Natural killer cell (primary cell): ENCODE data around the gene DERL2. TPM values are rescaled to one million over a fixed set of nuclear protein-coding genes. Genes with fewer than 3 reads are reported as not detected.

Experiments used
- ATAC-seq, 3 donors: fragments of 150-1000 bp in 2 of 3; fragments of 200-7000 bp in 1 of 3; cut with Tn5 transposase; 1 replicate in 1 of 3; 2 replicates in 2 of 3; pipeline ENCODE4 v1.10.0; 2021; ENCODE audit warnings: mild to moderate bottlenecking in 2 of 3, moderate library complexity in 2 of 3
- DNase-seq, 2 donors: peaks; one replicate each; pipeline versions ENCODE4 v3.0.0 to v3.0.0-alpha.2; 2013 to 2021; ENCODE audit warnings: mixed read lengths in 1 of 2
- H3K27ac ChIP-seq: one replicate; pipeline ENCODE4 v1.5.1; 2013; ENCODE audit warnings: mild to moderate bottlenecking, low read length
- H3K27me3 ChIP-seq: one replicate; pipeline ENCODE4 v1.6.1; 2013; ENCODE audit warnings: low read length; ENCODE audit not compliant: control insufficient read depth, insufficient read depth
- H3K36me3 ChIP-seq: one replicate; pipeline ENCODE4 v1.6.1; 2013; ENCODE audit warnings: low read length; ENCODE audit not compliant: control insufficient read depth, insufficient read depth
- H3K4me1 ChIP-seq: one replicate; pipeline ENCODE4 v1.6.1; 2013; ENCODE audit warnings: low read length; ENCODE audit not compliant: control insufficient read depth, insufficient read depth
- H3K4me3 ChIP-seq: one replicate; pipeline ENCODE4 v1.5.1; 2013; ENCODE audit warnings: low read length
- H3K9me3 ChIP-seq: one replicate; pipeline ENCODE4 v1.6.1; 2013; ENCODE audit warnings: low read length; ENCODE audit not compliant: control insufficient read depth, insufficient read depth
- H3K27ac Mint-ChIP-seq, 2 donors: one replicate each; pipeline ENCODE4 v1.8.0; 2022; ENCODE audit warnings: mild to moderate bottlenecking in 2 of 2, mixed read lengths in 2 of 2, moderate library complexity in 1 of 2
- H3K27me3 Mint-ChIP-seq, 2 donors: one replicate each; pipeline ENCODE4 v1.8.0; 2022; ENCODE audit warnings: low read depth in 2 of 2, mixed read lengths in 2 of 2
- H3K36me3 Mint-ChIP-seq: one replicate; pipeline ENCODE4 v1.8.0; 2022; ENCODE audit warnings: mixed read lengths
- H3K4me1 Mint-ChIP-seq, 2 donors: one replicate each; pipeline ENCODE4 v1.8.0; 2022; ENCODE audit warnings: mixed read lengths in 2 of 2
- H3K4me3 Mint-ChIP-seq: one replicate; pipeline ENCODE4 v1.8.0; 2022; ENCODE audit warnings: mild to moderate bottlenecking, moderate library complexity, mixed read lengths
- H3K9me3 Mint-ChIP-seq, 2 donors: one replicate each; pipeline ENCODE4 v1.8.0; 2022; ENCODE audit warnings: mixed read lengths in 2 of 2
- CTCF ChIP-seq: fragments of 200-600 bp; IDR thresholded peaks from one replicate; pipeline ENCODE4 v1.8.0; 2022; ENCODE audit warnings: antibody characterized with exemption
- WGBS: methylation state at CpG from one replicate; pipeline ENCODE4 v1.1.7; 2013; ENCODE audit warnings: missing lambda C conversion rate; ENCODE audit not compliant: insufficient coverage; 5-methylcytosine and 5-hydroxymethylcytosine counted together
- intact Hi-C: fragments of 100-400 bp; cut with micrococcal nuclease; formaldehyde crosslinking; loops from one replicate; pipeline ENCODE4 v1.14.2; 2022
- total RNA-seq, 4 donors: library from RNA; stranded (reverse); fragments of 120-200 nt in 1 of 4; gene quantifications; one replicate each; pipeline versions ENCODE4 v1.2.3 to v1.2.4, GENCODE V29; 2013 to 2022

The DERL2 gene
- total RNA-seq, 3 donors from 2014 or later (not counting 1 experiment from before 2014, with no cell fraction given) = 86.0 to 105 (median 94.3) TPM

- intact Hi-C loops = no loop called here
- no peak overlapping the region for H3K27ac ChIP-seq
- peak overlapping the region in 1 of 2 donors; percentile 68 for H3K27ac Mint-ChIP-seq
Observed at GRCh38 chr17:5499476-5500231, 13.7 kb upstream of the DERL2 start.

GRCh38 chr17:5492970-5493369, 7.0 kb upstream of the DERL2 start:
- peaks cover 24% of the 10 kb centered on the region for H3K36me3 ChIP-seq
- Mint-ChIP-seq H3K4me3 (no peak overlapping the region), H3K36me3 (no peaks in the 10 kb centered on the region), H3K27ac (no peak overlapping the region), H3K4me1 (peaks cover 5% of the 10 kb centered on the region in 2 donors), H3K9me3 (no peaks in the 10 kb centered on the region), H3K27me3 (no peaks in the 10 kb centered on the region)
- no peak overlapping the region for H3K27ac ChIP-seq
- H3K4me1 ChIP-seq = no peaks in the 10 kb centered on the region
- no peak for TF ChIP-seq CTCF
- no peak for ATAC-seq
- H3K9me3 ChIP-seq = no peaks in the 10 kb centered on the region
- no peak for DNase-seq
- intact Hi-C loops = no loop called here
- H3K4me3 ChIP-seq = no peak overlapping the region
- no CpG with 5 or more reads among the region's 2 CpGs for WGBS
- H3K27me3 ChIP-seq = no peaks in the 10 kb centered on the region

More at GRCh38 chr17:5499476-5500231, 13.7 kb upstream of the DERL2 start:
- Mint-ChIP-seq H3K4me1 (peaks cover 13 to 20% of the 10 kb centered on the region in 2 donors), H3K4me3 (peak overlapping the region; percentile 96), H3K27me3 (no peaks in the 10 kb centered on the region), H3K9me3 (no peaks in the 10 kb centered on the region), H3K36me3 (no peaks in the 10 kb centered on the region)
- Histone ChIP-seq H3K4me3 (no peak overlapping the region), H3K36me3 (no peaks in the 10 kb centered on the region), H3K9me3 (no peaks in the 10 kb centered on the region), H3K27me3 (no peaks in the 10 kb centered on the region), H3K4me1 (peaks cover 18% of the 10 kb centered on the region)
- DNase-seq (peak in 1 of 2 donors; percentile 29), ATAC-seq (no peak)
- no peak for TF ChIP-seq CTCF
- WGBS = 78% methylated on average over 44 of the region's 44 CpGs

- H3K4me3 ChIP-seq = no peak overlapping the region
- WGBS = 96% methylated on average over 8 of the region's 8 CpGs
- no peak for TF ChIP-seq CTCF
- no peaks in the 10 kb centered on the region for H3K36me3 Mint-ChIP-seq
- H3K27ac ChIP-seq = no peak overlapping the region
- H3K4me1 Mint-ChIP-seq = peaks cover 23 to 37% of the 10 kb centered on the region in 2 donors
- H3K27me3 Mint-ChIP-seq = no peaks in the 10 kb centered on the region
- intact Hi-C loops = no loop called here
- H3K9me3 Mint-ChIP-seq = no peaks in the 10 kb centered on the region
- H3K4me1 ChIP-seq = peaks cover 16% of the 10 kb centered on the region
- peak overlapping the region; percentile 40 for H3K4me3 Mint-ChIP-seq
- DNase-seq (no peak), ATAC-seq (no peak)
- H3K27ac Mint-ChIP-seq = peak overlapping the region in 1 of 2 donors; percentile 95
- peaks cover 30% of the 10 kb centered on the region for H3K36me3 ChIP-seq
- H3K9me3 ChIP-seq = no peaks in the 10 kb centered on the region
- no peaks in the 10 kb centered on the region for H3K27me3 ChIP-seq
Observed at GRCh38 chr17:5488752-5489151, 2.8 kb upstream of the DERL2 start.
